GM12878 (cell line): ENCODE results near the gene MGP. TPM values are rescaled to one million over a fixed set of nuclear protein-coding genes. Genes with fewer than 3 reads are reported as not detected.
A peak's percentile ranks its signal among the peaks of the same experiment; 100 is the strongest.

Source experiments
- ATAC-seq: fragments of 200-7000 bp; cut with Tn5 transposase; 3 replicates; pipeline ENCODE4 v1.9.1; 2020; ENCODE audit warnings: mild to moderate bottlenecking, moderate library complexity
- BruUV-seq: library from RNA; stranded (reverse); fragments of 400-500 nt; replicated peaks from 2 replicates; lab custom pipeline; 2021; lab: Mats Ljungman, UMichigan
- CTCF ChIA-PET: fragments of 300-600 bp; sonication (Branson Sonifier 250); formaldehyde crosslinking; extraction: SDS; loops from one replicate; lab custom pipeline; 2021; ENCODE audit warnings: inconsistent platforms; lab: Yijun Ruan, JAX
- POLR2A ChIA-PET: fragments of 350-600 bp; formaldehyde crosslinking; extraction: SDS; loops from one replicate; lab custom pipeline; 2021; ENCODE audit warnings: inconsistent platforms; lab: Charles Lee
- RAD21 ChIA-PET: fragments of 300-600 bp; sonication (Branson Sonifier 250); formaldehyde crosslinking; loops from one replicate; lab custom pipeline; 2023; ENCODE audit warnings: antibody characterized with exemption; ENCODE audit not compliant: unreplicated experiment; lab: Charles Lee
- SMC1A ChIA-PET: fragments of 300-600 bp; sonication (Branson Sonifier 250); formaldehyde crosslinking; loops from one replicate; lab custom pipeline; 2023; ENCODE audit not compliant: unreplicated experiment, uncharacterized antibody; lab: Charles Lee
- DNase-seq: peaks from one replicate; pipeline ENCODE4 v3.0.0-alpha.2; 2011; ENCODE audit warnings: low read depth, low spot score
- FAIRE-seq: peaks from 3 replicates; lab custom pipeline; 2011; peaks lifted over from hg19 to GRCh38; lab: Jason Lieb, UNC
- H2AFZ ChIP-seq: 2 replicates; pipeline ENCODE4 v1.6.0; 2011; ENCODE audit warnings: low read depth, low read length, control low read depth; ENCODE audit not compliant: control insufficient read depth
- H3K27ac ChIP-seq: 2 replicates; pipeline ENCODE4 v1.5.1; 2011; ENCODE audit warnings: control low read depth; ENCODE audit not compliant: control insufficient read depth, insufficient read depth
- H3K27me3 ChIP-seq, 2 experiments: replicated peaks in 1 of 2; 2 replicates each; pipeline versions ENCODE4 v1.6.0 to v1.6.1; 2011; ENCODE audit warnings: low read length in 1 of 2; ENCODE audit not compliant: control insufficient read depth in 2 of 2, insufficient read depth in 2 of 2
- H3K36me3 ChIP-seq, 2 experiments: 2 replicates each; pipeline ENCODE4 v1.5.1; 2011; ENCODE audit warnings: low read length in 1 of 2; ENCODE audit not compliant: control insufficient read depth in 2 of 2, insufficient read depth in 2 of 2
- H3K4me1 ChIP-seq: 2 replicates; pipeline ENCODE4 v1.6.1; 2011; ENCODE audit warnings: mild to moderate bottlenecking, low read length, moderate library complexity, mixed read lengths; ENCODE audit not compliant: control insufficient read depth, insufficient read depth
- H3K4me2 ChIP-seq: 2 replicates; pipeline ENCODE4 v1.6.0; 2011; ENCODE audit warnings: control low read depth; ENCODE audit not compliant: control insufficient read depth, insufficient read depth
- H3K4me3 ChIP-seq: fragments of 200-600 bp; sonication (generic); 2 replicates; pipeline ENCODE4 v1.5.1; 2016
- H3K79me2 ChIP-seq: 2 replicates; pipeline ENCODE4 v1.6.0; 2011; ENCODE audit warnings: low read length; ENCODE audit not compliant: control insufficient read depth, insufficient read depth
- H3K9ac ChIP-seq: 2 replicates; pipeline ENCODE4 v1.8.0; 2011; ENCODE audit warnings: low read length, control low read depth, mixed read lengths; ENCODE audit not compliant: control insufficient read depth, insufficient read depth
- H3K9me3 ChIP-seq: replicated peaks from 3 replicates; pipeline ENCODE4 v1.5.1; 2011; ENCODE audit warnings: mild to moderate bottlenecking, low read length; ENCODE audit not compliant: control insufficient read depth, insufficient read depth
- H4K20me1 ChIP-seq: 2 replicates; pipeline ENCODE4 v1.6.0; 2011; ENCODE audit not compliant: control insufficient read depth, insufficient read depth
- BMI1 ChIP-seq: fragments of 450-650 bp; IDR thresholded peaks from 2 replicates; pipeline ENCODE4 v1.6.1; 2016; ENCODE audit warnings: mild to moderate bottlenecking, moderate library complexity, borderline replicate concordance
- CREM ChIP-seq: IDR thresholded peaks from 2 replicates; pipeline ENCODE4 v1.6.1; 2014; ENCODE audit warnings: antibody characterized with exemption, low read depth
- KLF5 ChIP-seq: fragments of 450-650 bp; IDR thresholded peaks from 2 replicates; pipeline ENCODE4 v1.6.1; 2014; ENCODE audit warnings: mild to moderate bottlenecking; ENCODE audit not compliant: partially characterized antibody
- PAX8 ChIP-seq: fragments of 450-650 bp; IDR thresholded peaks from 2 replicates; pipeline ENCODE4 v1.6.1; 2017; ENCODE audit warnings: mild to moderate bottlenecking, moderate library complexity
- TAF1 ChIP-seq: IDR thresholded peaks from 2 replicates; pipeline ENCODE4 v1.6.1; 2011; ENCODE audit warnings: mild to moderate bottlenecking, low read depth, low read length, borderline replicate concordance
- ZBTB4 ChIP-seq: fragments of 450-650 bp; formaldehyde crosslinking; IDR thresholded peaks from 2 replicates; pipeline ENCODE4 v1.4.0; 2022; ENCODE audit warnings: mild to moderate bottlenecking, moderate library complexity
- ZNF207 ChIP-seq: fragments of 450-650 bp; IDR thresholded peaks from 2 replicates; pipeline ENCODE4 v1.6.1; 2014; ENCODE audit warnings: antibody characterized with exemption, mild to moderate bottlenecking, borderline replicate concordance
- WGBS: methylation state at CpG from one replicate; pipeline ENCODE4 v1.1.6; 2016; ENCODE audit warnings: low lambda C conversion rate; ENCODE audit not compliant: insufficient replicate concordance, insufficient coverage; ENCODE audit errors: missing lambda C conversion rate; 5-methylcytosine and 5-hydroxymethylcytosine counted together
- in situ Hi-C: fragments of 300-500 bp; cut with MboI; formaldehyde crosslinking; loops from 9 replicates; pipeline ENCODE4 v1.14.3; 2018; ENCODE audit warnings: mixed read lengths
- intact Hi-C: fragments of 100-400 bp; cut with micrococcal nuclease; formaldehyde crosslinking; loops from one replicate; pipeline ENCODE4 v1.14.2; 2022; ENCODE audit not compliant: unreplicated experiment
- polyA plus RNA-seq, 11 experiments: library from polyadenylated mRNA; depleted of rRNA in 4 of 11; unstranded in 6 of 11; stranded (reverse) in 5 of 11; fragments of >200 nt; fragmentation: Nextera tagmentation in 4 of 11; fragmentation: Illumina TruSeq in 1 of 11; extraction: Ambion mirVana in 4 of 11; extraction: Trizol in 1 of 11; gene quantifications; 1 replicate in 1 of 11; 2 replicates in 10 of 11; pipeline versions ENCODE4 v1.2.1 to v1.2.3, GENCODE V29; 2011 to 2016; ENCODE audit warnings: inconsistent platforms in 2 of 11, missing spikeins in 2 of 11, low read depth in 1 of 11
- total RNA-seq, 4 experiments: library from RNA; depleted of rRNA in 3 of 4; stranded (reverse); fragments of >200 nt in 3 of 4; fragmentation: Illumina TruSeq in 1 of 4; extraction: Trizol in 1 of 4; gene quantifications; 2 replicates each; pipeline versions ENCODE4 v1.2.1 to v1.2.3, GENCODE V29; 2013 to 2021
- TF ChIP-seq, protein P1 (sequence below): fragments of 150-350 bp; IDR thresholded peaks from 2 replicates; pipeline ENCODE4 v1.6.1; 2016; ENCODE audit warnings: low read depth, low read length
- TF ChIP-seq, protein P2 (sequence below): fragments of 450-650 bp; formaldehyde crosslinking; IDR thresholded peaks from 2 replicates; pipeline ENCODE4 v1.5.0; 2022; ENCODE audit warnings: mild to moderate bottlenecking, missing genetic modification characterization

MGP gene
- total and polyA plus RNA-seq, 10 of the 15 experiments (the other 5 are each of a cell fraction or from before 2014, with no cell fraction given) = 0.21 to 1.2 TPM; not detected in 8

DNA sequence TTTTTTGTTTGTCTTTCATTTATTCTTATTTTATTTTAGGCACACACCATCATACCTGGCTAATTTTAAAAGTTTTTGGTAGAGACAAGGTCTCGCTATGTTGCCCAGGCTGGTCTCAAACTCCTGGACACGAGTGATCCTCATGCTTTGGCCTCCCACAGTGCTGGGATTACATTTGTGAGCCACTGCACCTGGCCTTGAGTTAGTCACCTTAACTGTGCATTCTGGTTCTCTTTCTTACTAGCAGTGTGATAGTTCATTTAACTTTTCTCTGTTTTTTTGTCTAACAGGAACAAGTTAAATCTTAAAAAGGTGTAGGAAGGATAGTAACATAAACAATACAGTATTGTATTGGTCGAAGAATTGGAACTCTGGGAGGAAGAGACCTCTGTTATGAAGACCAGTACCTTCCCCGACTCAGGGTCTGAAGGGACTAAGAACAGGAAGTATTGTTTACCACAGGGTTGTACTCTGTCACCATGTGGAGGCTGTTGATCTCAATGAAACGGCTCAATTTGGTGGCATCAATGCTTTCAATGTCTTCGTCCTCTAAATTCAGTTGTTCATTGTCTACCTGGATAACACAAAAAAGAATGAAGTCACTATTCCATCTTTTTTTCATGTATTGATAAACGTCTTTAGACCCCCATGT is 34.9 kb upstream of the MGP start:
- Histone ChIP-seq H3K4me1 (no peaks in the 10 kb centered on the region), H3K4me2 (no peak overlapping the region), H3K36me3 (0 out of 4 replicates have a peak, but pooled peaks cover 0 to 5% of the 10 kb centered on the region in 2 experiments), H4K20me1 (no peaks in the 10 kb centered on the region), H3K9me3 (no peaks in the 10 kb centered on the region), H3K27me3 (no peaks in the 10 kb centered on the region), H3K4me3 (no peak overlapping the region), H3K9ac (no peak overlapping the region), H2AFZ (no peak overlapping the region)
- in situ Hi-C loops (no loop called here), intact Hi-C loops (no loop called here)
- no peak for DNase-seq
- POLR2A ChIA-PET = no interaction called here
- CTCF ChIA-PET = interaction anchor here (1.0 to 1.3 kb wide), 3 partner anchors 8 to 75 kb away, joined by 3 read pairs; no protein-coding TSS in a partner anchor
- 47% methylated on average over 7 of the region's 7 CpGs for WGBS
- BruUV-seq = no TSS peak
- SMC1A ChIA-PET = interaction anchor here (0.7 to 2.0 kb wide), 6 partner anchors 8 to 990 kb away, joined by 3 to 7 read pairs (median 3); partner anchors contain the start of genes DERA and ERP27
- ATAC-seq = peak; percentile 26; the same call in 1 of the 3 replicates
- FAIRE-seq = no peak
- RAD21 ChIA-PET = no interaction called here
- TF ChIP-seq, protein P1, sequence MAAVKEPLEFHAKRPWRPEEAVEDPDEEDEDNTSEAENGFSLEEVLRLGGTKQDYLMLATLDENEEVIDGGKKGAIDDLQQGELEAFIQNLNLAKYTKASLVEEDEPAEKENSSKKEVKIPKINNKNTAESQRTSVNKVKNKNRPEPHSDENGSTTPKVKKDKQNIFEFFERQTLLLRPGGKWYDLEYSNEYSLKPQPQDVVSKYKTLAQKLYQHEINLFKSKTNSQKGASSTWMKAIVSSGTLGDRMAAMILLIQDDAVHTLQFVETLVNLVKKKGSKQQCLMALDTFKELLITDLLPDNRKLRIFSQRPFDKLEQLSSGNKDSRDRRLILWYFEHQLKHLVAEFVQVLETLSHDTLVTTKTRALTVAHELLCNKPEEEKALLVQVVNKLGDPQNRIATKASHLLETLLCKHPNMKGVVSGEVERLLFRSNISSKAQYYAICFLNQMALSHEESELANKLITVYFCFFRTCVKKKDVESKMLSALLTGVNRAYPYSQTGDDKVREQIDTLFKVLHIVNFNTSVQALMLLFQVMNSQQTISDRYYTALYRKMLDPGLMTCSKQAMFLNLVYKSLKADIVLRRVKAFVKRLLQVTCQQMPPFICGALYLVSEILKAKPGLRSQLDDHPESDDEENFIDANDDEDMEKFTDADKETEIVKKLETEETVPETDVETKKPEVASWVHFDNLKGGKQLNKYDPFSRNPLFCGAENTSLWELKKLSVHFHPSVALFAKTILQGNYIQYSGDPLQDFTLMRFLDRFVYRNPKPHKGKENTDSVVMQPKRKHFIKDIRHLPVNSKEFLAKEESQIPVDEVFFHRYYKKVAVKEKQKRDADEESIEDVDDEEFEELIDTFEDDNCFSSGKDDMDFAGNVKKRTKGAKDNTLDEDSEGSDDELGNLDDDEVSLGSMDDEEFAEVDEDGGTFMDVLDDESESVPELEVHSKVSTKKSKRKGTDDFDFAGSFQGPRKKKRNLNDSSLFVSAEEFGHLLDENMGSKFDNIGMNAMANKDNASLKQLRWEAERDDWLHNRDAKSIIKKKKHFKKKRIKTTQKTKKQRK = no peak
- TF ChIP-seq ZBTB4 = no peak
- no peak for TF ChIP-seq ZNF207
- no peak for TF ChIP-seq KLF5
- TF ChIP-seq CREM = no peak
- TF ChIP-seq BMI1 = no peak
- TF ChIP-seq TAF1 = no peak
- TF ChIP-seq, protein P2, sequence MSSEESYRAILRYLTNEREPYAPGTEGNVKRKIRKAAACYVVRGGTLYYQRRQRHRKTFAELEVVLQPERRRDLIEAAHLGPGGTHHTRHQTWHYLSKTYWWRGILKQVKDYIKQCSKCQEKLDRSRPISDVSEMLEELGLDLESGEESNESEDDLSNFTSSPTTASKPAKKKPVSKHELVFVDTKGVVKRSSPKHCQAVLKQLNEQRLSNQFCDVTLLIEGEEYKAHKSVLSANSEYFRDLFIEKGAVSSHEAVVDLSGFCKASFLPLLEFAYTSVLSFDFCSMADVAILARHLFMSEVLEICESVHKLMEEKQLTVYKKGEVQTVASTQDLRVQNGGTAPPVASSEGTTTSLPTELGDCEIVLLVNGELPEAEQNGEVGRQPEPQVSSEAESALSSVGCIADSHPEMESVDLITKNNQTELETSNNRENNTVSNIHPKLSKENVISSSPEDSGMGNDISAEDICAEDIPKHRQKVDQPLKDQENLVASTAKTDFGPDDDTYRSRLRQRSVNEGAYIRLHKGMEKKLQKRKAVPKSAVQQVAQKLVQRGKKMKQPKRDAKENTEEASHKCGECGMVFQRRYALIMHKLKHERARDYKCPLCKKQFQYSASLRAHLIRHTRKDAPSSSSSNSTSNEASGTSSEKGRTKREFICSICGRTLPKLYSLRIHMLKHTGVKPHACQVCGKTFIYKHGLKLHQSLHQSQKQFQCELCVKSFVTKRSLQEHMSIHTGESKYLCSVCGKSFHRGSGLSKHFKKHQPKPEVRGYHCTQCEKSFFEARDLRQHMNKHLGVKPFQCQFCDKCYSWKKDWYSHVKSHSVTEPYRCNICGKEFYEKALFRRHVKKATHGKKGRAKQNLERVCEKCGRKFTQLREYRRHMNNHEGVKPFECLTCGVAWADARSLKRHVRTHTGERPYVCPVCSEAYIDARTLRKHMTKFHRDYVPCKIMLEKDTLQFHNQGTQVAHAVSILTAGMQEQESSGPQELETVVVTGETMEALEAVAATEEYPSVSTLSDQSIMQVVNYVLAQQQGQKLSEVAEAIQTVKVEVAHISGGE = no peak
- no peak for TF ChIP-seq PAX8
- TF ChIP-seq, all 136 proteins: peak for 0
- no peaks in the 10 kb centered on the region for H3K79me2 ChIP-seq
- H3K27ac ChIP-seq = no peak overlapping the region
